Hematopoietic multipotent progenitor cell treated with erythropoietin and hydrocortisone succinate and interleukin-3 and kit ligand, for 6 days (in vitro differentiated cells): ENCODE measurements around the gene TMEM158.

Experiments used
- DNase-seq: peaks from one replicate; pipeline ENCODE4 v3.0.0-alpha.2; 2015

Gene TMEM158

GRCh38 chr3:45226206-45226915 lies at the start of gene TMEM158:
TMEM158 (minus strand) TSS chr3:45226287; CDS start chr3:45226027, 260 bp downstream.
- peak; percentile 80 for DNase-seq

GRCh38 chr3:45275006-45275704 lies 49.1 kb upstream of the TMEM158 start:
- no peak for DNase-seq

- DNase-seq, result peak; percentile 84
These were observed 47.8 kb upstream of the TMEM158 start for GRCh38 chr3:45273681-45274515.

- no peak for DNase-seq
These were observed 46.9 kb upstream of the TMEM158 start for GRCh38 chr3:45272828-45273470.

- DNase-seq, result no peak
These were observed 46.1 kb upstream of the TMEM158 start for GRCh38 chr3:45272032-45272810.

GRCh38 chr3:45269952-45270351 lies 43.9 kb upstream of the TMEM158 start:
- no peak for DNase-seq

GRCh38 chr3:45267097-45267496 lies 41.0 kb upstream of the TMEM158 start:
- no peak for DNase-seq

GRCh38 chr3:45261333-45262110 lies 35.4 kb upstream of the TMEM158 start:
- DNase-seq, result no peak

- DNase-seq, result no peak
These were observed 33.0 kb upstream of the TMEM158 start for GRCh38 chr3:45259133-45259532.

GRCh38 chr3:45258317-45258716 lies 32.2 kb upstream of the TMEM158 start:
- DNase-seq, result peak; percentile 28

- no peak for DNase-seq
These were observed 27.2 kb upstream of the TMEM158 start for GRCh38 chr3:45253316-45253715.

GRCh38 chr3:45252826-45253225 lies 26.7 kb upstream of the TMEM158 start:
- no peak for DNase-seq

- no peak for DNase-seq
These were observed 23.3 kb upstream of the TMEM158 start for GRCh38 chr3:45249391-45249790.

GRCh38 chr3:45246241-45246640 lies 20.2 kb upstream of the TMEM158 start:
- no peak for DNase-seq

GRCh38 chr3:45244356-45244755 lies 18.3 kb upstream of the TMEM158 start:
- DNase-seq, result no peak

GRCh38 chr3:45241206-45241605 lies 15.1 kb upstream of the TMEM158 start:
- DNase-seq, result no peak

- no peak for DNase-seq
These were observed 14.2 kb upstream of the TMEM158 start for GRCh38 chr3:45240292-45240691.

- no peak for DNase-seq
These were observed 13.2 kb upstream of the TMEM158 start for GRCh38 chr3:45239254-45239653.

- no peak for DNase-seq
These were observed 10.9 kb upstream of the TMEM158 start for GRCh38 chr3:45236964-45237363.

- DNase-seq, result no peak
These were observed 9.3 kb upstream of the TMEM158 start for GRCh38 chr3:45235409-45235808.

- DNase-seq, result no peak
These were observed 8.2 kb upstream of the TMEM158 start for GRCh38 chr3:45234250-45234649.
